Measurements from ENCODE around the gene QRSL1. TPM values are rescaled to one million over a fixed set of nuclear protein-coding genes. Genes with fewer than 3 reads are reported as not detected.

QRSL1 gene

Small RNA genes within 50 kb of the gene (small RNA-seq; reads per million reads assigned to genes)
- not detected for gene RNU6-527P (ENCODE audit: insufficient read depth)
